Stimulated activated CD4-positive, alpha-beta T cell treated with anti-CD3 and anti-CD28 coated beads, TNF-alpha, amount 100 ng/mL, for 48 hours (primary cell): ENCODE measurements around the gene GTF2A1.

Source experiments
- DNase-seq, 3 donors: peaks; one replicate each; pipeline ENCODE4 v3.0.0-alpha.2; 2020; ENCODE audit warnings: low read depth in 3 of 3

GTF2A1 gene

GRCh38 chr14:81138429-81138828 is 82.3 kb downstream of the GTF2A1 start:
- DNase-seq: no peak

- no peak for DNase-seq
Measured at GRCh38 chr14:81137316-81137715, 83.4 kb downstream of the GTF2A1 start.

DNA sequence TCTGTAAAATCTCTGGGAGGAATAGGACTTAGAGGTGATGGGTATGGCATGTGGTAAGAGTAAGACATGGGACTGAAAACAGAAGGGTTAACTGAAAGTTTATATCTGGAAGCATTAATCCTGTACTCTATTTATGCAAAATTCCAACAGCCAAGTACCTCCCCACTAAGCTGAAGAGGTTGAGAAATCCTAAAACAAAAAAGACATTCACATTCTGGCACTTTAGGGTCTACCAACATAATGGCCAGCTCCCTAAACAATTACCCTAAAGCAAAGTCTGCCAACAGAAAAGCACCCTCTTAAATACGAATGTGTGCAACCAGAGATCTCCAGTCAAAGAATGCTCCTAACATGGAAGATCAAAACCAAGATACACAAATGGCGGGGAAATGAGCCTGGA is 87.4 kb downstream of the GTF2A1 start:
- DNase-seq: no peak

DNA sequence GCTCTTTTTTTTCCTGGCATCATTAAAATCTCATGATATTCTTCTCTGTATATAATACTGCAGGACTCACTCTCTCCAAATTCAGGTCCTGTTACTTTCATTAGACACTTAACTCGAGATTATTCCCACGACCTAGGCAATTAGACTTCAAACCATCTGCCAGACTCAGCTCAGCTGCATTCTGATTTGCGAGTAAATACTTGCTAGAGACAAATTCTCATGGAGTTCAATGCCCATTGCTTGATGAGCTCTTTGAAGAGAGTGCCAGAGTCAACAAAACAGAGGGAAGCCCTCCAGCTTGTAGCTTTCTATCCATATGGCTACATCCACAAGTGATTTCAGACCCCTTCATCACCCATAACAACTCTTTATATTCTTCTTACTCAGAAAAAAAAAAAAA is 88.3 kb downstream of the GTF2A1 start:
- DNase-seq: no peak

GRCh38 chr14:81129242-81129641 is 91.5 kb downstream of the GTF2A1 start:
- no peak for DNase-seq

DNA sequence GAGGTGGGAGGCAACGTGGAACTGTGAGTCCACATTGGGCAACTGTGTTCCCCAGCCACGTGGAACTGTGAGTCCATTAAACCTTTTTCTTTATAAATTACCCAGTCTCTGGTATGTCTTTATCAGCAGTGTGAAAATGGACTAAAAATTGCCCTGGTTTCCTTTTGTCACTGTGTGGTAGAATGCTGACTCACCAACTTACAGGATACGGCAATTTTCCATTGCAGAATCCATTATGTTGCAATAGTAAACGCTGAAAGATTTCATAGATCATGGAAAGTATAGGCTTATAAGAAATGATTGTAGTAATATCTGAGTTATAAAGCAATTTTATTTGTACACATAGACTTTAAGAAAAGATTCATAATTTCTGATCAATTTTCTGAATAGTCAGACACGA is 93.0 kb downstream of the GTF2A1 start:
- no peak for DNase-seq

GRCh38 chr14:81125536-81125935 is 95.2 kb downstream of the GTF2A1 start:
- DNase-seq: no peak
